ENCODE measurements around the gene PRIM2. TPM values are rescaled to one million over a fixed set of nuclear protein-coding genes. Genes with fewer than 3 reads are reported as not detected.
"Not testable (repeated sequence)": the region's sequence is repeated elsewhere in the genome, so short reads cannot be mapped to it uniquely, and the experiment has no call there.

Gene PRIM2
- total and polyA plus RNA-seq, 10 of the 15 experiments (the other 5 are each of a cell fraction or from before 2014, with no cell fraction given), result 13.2 to 38.6 (median 25.1) TPM

DNA sequence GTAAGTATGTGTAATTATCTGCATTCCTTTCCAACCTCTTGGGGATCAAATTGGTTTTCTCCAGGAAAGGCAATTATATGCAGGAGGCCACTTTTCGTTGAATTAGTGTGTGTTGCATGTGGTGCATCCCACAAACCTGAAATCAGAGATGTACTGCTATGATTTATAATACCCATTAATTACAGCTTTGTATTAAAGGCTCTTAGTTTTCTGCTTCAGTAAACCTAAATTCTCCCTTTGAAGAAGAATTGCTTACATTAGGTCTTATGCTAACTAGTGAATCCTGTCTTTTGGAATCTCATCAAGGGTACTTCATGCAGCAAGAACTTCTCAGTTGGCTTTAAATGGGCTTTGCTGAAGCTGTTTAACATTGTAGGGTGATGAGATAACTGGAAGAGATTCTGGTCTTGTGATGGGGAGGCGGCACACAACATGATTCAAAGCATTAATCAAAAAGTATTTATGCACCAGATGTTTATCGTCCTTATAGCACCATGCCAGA lies 155.5 kb downstream of the PRIM2 start:
- BruUV-seq (replicated peaks); DNase-seq (ENCODE audit: low read depth, low spot score); H3K36me3 ChIP-seq (ENCODE audit: control insufficient read depth in 2 of 2, insufficient read depth in 2 of 2, low read length in 1 of 2); H3K79me2 ChIP-seq (ENCODE audit: control insufficient read depth, insufficient read depth, low read length); in situ Hi-C loops (cut with MboI); FAIRE-seq; H3K9ac ChIP-seq (ENCODE audit: control insufficient read depth, insufficient read depth, low read length); RAD21 ChIA-PET (ENCODE audit: unreplicated experiment); H4K20me1 ChIP-seq (ENCODE audit: control insufficient read depth, insufficient read depth); H3K4me2 ChIP-seq (ENCODE audit: control insufficient read depth, insufficient read depth); ATAC-seq; SMC1A ChIA-PET (ENCODE audit: uncharacterized antibody, unreplicated experiment); H3K9me3 ChIP-seq (replicated peaks; ENCODE audit: control insufficient read depth, insufficient read depth, low read length); intact Hi-C loops (cut with micrococcal nuclease; ENCODE audit: unreplicated experiment); CTCF ChIA-PET; H3K27ac ChIP-seq (ENCODE audit: control insufficient read depth, insufficient read depth); POLR2A ChIA-PET; H2AFZ ChIP-seq (ENCODE audit: control insufficient read depth, low read depth, low read length); H3K4me3 ChIP-seq; H3K4me1 ChIP-seq (ENCODE audit: control insufficient read depth, insufficient read depth, low read length); H3K27me3 ChIP-seq (replicated peaks in 1 of 2; ENCODE audit: control insufficient read depth in 2 of 2, insufficient read depth in 2 of 2, low read length in 1 of 2): not testable (repeated sequence)
- 98% methylated on average over 3 of the region's 3 CpGs for WGBS (ENCODE audit: insufficient coverage, insufficient replicate concordance, low lambda C conversion rate, missing lambda C conversion rate)

DNA sequence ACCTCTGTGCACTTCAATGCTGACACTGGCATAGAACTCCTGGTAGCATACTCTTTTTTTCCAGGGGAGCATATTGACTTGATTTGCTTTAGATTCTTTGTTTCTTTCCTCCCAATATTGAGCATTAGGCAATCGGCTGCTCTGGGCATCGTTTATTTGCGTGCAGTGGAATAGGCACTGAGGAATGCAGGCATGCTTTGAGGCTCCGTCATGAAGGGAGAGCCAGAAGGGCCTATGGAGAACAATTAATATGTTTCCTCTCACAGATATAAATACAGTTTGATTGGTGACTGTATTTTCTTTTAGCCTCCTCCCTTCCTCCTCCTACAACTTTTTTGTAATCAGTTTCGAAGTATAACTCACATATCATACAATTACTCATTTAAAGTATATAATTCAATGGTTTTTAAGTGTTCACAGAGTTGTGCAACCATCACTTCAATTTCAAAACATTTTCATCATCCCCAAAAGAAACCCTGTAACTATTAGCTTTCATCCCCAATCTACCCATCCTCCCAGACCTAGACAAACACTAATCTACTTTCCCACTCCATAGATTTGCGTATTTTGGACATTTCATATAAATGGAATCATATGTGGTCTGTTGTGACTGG lies 157.5 kb downstream of the PRIM2 start:
- intact Hi-C loops (cut with micrococcal nuclease; ENCODE audit: unreplicated experiment); H3K27me3 ChIP-seq (replicated peaks in 1 of 2; ENCODE audit: control insufficient read depth in 2 of 2, insufficient read depth in 2 of 2, low read length in 1 of 2); H3K27ac ChIP-seq (ENCODE audit: control insufficient read depth, insufficient read depth); H4K20me1 ChIP-seq (ENCODE audit: control insufficient read depth, insufficient read depth); H3K9ac ChIP-seq (ENCODE audit: control insufficient read depth, insufficient read depth, low read length); BruUV-seq (replicated peaks); H2AFZ ChIP-seq (ENCODE audit: control insufficient read depth, low read depth, low read length); ATAC-seq; CTCF ChIA-PET; POLR2A ChIA-PET; DNase-seq (ENCODE audit: low read depth, low spot score); RAD21 ChIA-PET (ENCODE audit: unreplicated experiment); SMC1A ChIA-PET (ENCODE audit: uncharacterized antibody, unreplicated experiment); H3K4me3 ChIP-seq; in situ Hi-C loops (cut with MboI); H3K36me3 ChIP-seq (ENCODE audit: control insufficient read depth in 2 of 2, insufficient read depth in 2 of 2, low read length in 1 of 2); H3K79me2 ChIP-seq (ENCODE audit: control insufficient read depth, insufficient read depth, low read length); H3K4me1 ChIP-seq (ENCODE audit: control insufficient read depth, insufficient read depth, low read length); H3K9me3 ChIP-seq (replicated peaks; ENCODE audit: control insufficient read depth, insufficient read depth, low read length); FAIRE-seq; H3K4me2 ChIP-seq (ENCODE audit: control insufficient read depth, insufficient read depth): not testable (repeated sequence)
- WGBS (ENCODE audit: insufficient coverage, insufficient replicate concordance, low lambda C conversion rate, missing lambda C conversion rate), result 95% methylated on average over 6 of the region's 6 CpGs

- H4K20me1 ChIP-seq (ENCODE audit: control insufficient read depth, insufficient read depth); H3K79me2 ChIP-seq (ENCODE audit: control insufficient read depth, insufficient read depth, low read length); H3K36me3 ChIP-seq (ENCODE audit: control insufficient read depth in 2 of 2, insufficient read depth in 2 of 2, low read length in 1 of 2); H3K27me3 ChIP-seq (replicated peaks in 1 of 2; ENCODE audit: control insufficient read depth in 2 of 2, insufficient read depth in 2 of 2, low read length in 1 of 2); H3K9me3 ChIP-seq (replicated peaks; ENCODE audit: control insufficient read depth, insufficient read depth, low read length); POLR2A ChIA-PET; H3K4me2 ChIP-seq (ENCODE audit: control insufficient read depth, insufficient read depth); RAD21 ChIA-PET (ENCODE audit: unreplicated experiment); BruUV-seq (replicated peaks); intact Hi-C loops (cut with micrococcal nuclease; ENCODE audit: unreplicated experiment); FAIRE-seq; H2AFZ ChIP-seq (ENCODE audit: control insufficient read depth, low read depth, low read length); ATAC-seq; H3K4me1 ChIP-seq (ENCODE audit: control insufficient read depth, insufficient read depth, low read length); H3K4me3 ChIP-seq; SMC1A ChIA-PET (ENCODE audit: uncharacterized antibody, unreplicated experiment); H3K27ac ChIP-seq (ENCODE audit: control insufficient read depth, insufficient read depth); CTCF ChIA-PET; H3K9ac ChIP-seq (ENCODE audit: control insufficient read depth, insufficient read depth, low read length); in situ Hi-C loops (cut with MboI); DNase-seq (ENCODE audit: low read depth, low spot score): not testable (repeated sequence)
- whole genome bisulfite sequencing (ENCODE audit: insufficient coverage, insufficient replicate concordance, low lambda C conversion rate, missing lambda C conversion rate), result 100% methylated on average over 2 of the region's 2 CpGs
Measured at GRCh38 chr6:57475656-57476055, 158.2 kb downstream of the PRIM2 start.

DNA sequence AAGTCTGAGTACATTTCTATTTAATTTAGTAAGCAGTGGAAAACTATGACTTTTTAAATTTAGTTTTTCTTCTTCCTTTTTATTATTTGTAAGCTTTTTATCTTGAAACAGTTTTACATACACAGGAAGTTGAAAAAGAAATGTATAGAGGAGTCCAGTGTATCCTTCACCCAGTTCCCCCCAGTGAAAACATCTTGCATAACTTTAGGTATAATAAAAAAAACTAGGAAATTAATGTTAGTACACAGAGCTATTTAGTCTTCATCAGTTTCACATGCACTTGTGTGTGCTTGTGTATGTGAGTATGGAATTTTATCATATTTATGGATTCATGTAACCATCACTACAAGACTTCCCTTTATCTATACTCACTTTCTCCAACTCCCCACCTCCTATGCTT lies 162.8 kb downstream of the PRIM2 start:
- H2AFZ ChIP-seq (ENCODE audit: control insufficient read depth, low read depth, low read length); H3K27me3 ChIP-seq (replicated peaks in 1 of 2; ENCODE audit: control insufficient read depth in 2 of 2, insufficient read depth in 2 of 2, low read length in 1 of 2); H3K36me3 ChIP-seq (ENCODE audit: control insufficient read depth in 2 of 2, insufficient read depth in 2 of 2, low read length in 1 of 2); ATAC-seq; FAIRE-seq; in situ Hi-C loops (cut with MboI); H3K9me3 ChIP-seq (replicated peaks; ENCODE audit: control insufficient read depth, insufficient read depth, low read length); intact Hi-C loops (cut with micrococcal nuclease; ENCODE audit: unreplicated experiment); H3K4me1 ChIP-seq (ENCODE audit: control insufficient read depth, insufficient read depth, low read length); H3K4me2 ChIP-seq (ENCODE audit: control insufficient read depth, insufficient read depth); H3K9ac ChIP-seq (ENCODE audit: control insufficient read depth, insufficient read depth, low read length); POLR2A ChIA-PET; H3K79me2 ChIP-seq (ENCODE audit: control insufficient read depth, insufficient read depth, low read length); DNase-seq (ENCODE audit: low read depth, low spot score); H3K4me3 ChIP-seq; H4K20me1 ChIP-seq (ENCODE audit: control insufficient read depth, insufficient read depth); SMC1A ChIA-PET (ENCODE audit: uncharacterized antibody, unreplicated experiment); CTCF ChIA-PET; RAD21 ChIA-PET (ENCODE audit: unreplicated experiment); BruUV-seq (replicated peaks); H3K27ac ChIP-seq (ENCODE audit: control insufficient read depth, insufficient read depth): not testable (repeated sequence)
